A549 (cell line): ENCODE results near the gene HBA2. TPM values are rescaled to one million over a fixed set of nuclear protein-coding genes. Genes with fewer than 3 reads are reported as not detected.
"Not testable (repeated sequence)": the region's sequence is repeated elsewhere in the genome, so short reads cannot be mapped to it uniquely, and the experiment has no call there.

Experiments
- ATAC-seq, 2 experiments: fragments of 200-7000 bp in 1 of 2; fragments of >200 bp in 1 of 2; cut with Nextera tagmentation in 1 of 2; cut with Tn5 transposase in 1 of 2; 3 replicates each; pipeline versions ENCODE4 v1.8.0 to v1.9.1; 2018 to 2020; ENCODE audit warnings: mild to moderate bottlenecking in 1 of 2, moderate library complexity in 1 of 2
- CTCF ChIA-PET: fragments of 300-600 bp; sonication (Branson Sonifier 250); formaldehyde crosslinking; extraction: SDS; loops from one replicate; lab custom pipeline; 2021; ENCODE audit warnings: antibody characterized with exemption, inconsistent platforms; lab: Yijun Ruan, JAX
- POLR2A ChIA-PET: fragments of 350-600 bp; formaldehyde crosslinking; extraction: SDS; loops from one replicate; lab custom pipeline; 2021; ENCODE audit warnings: antibody characterized with exemption, inconsistent platforms; lab: Yijun Ruan, JAX
- DNase-seq, 2 experiments: peaks; one replicate each; pipeline versions ENCODE4 v3.0.0 to v3.0.0-alpha.2; 2011 to 2016; ENCODE audit warnings: low read depth in 1 of 2, low spot score in 1 of 2
- FAIRE-seq: peaks from 2 replicates; lab custom pipeline; 2011; peaks lifted over from hg19 to GRCh38; lab: Jason Lieb, UNC
- H3K27ac ChIP-seq, 2 experiments: fragments of >200 bp; sonication (Bioruptor Twin); formaldehyde crosslinking; 3 replicates each; pipeline ENCODE4 v1.5.1; 2016 to 2017
- H3K4me1 ChIP-seq: fragments of >200 bp; sonication (Bioruptor Twin); formaldehyde crosslinking; 3 replicates; pipeline ENCODE4 v1.6.1; 2016
- H3K4me2 ChIP-seq: fragments of >200 bp; sonication (Bioruptor Twin); formaldehyde crosslinking; 3 replicates; pipeline ENCODE4 v1.6.1; 2016
- H3K4me3 ChIP-seq: fragments of >200 bp; sonication (Bioruptor Twin); formaldehyde crosslinking; 3 replicates; pipeline ENCODE4 v1.5.1; 2016
- H3K9me3 ChIP-seq: fragments of >200 bp; sonication (Bioruptor Twin); formaldehyde crosslinking; 3 replicates; pipeline ENCODE4 v1.6.1; 2016
- CBX8 ChIP-seq: fragments of 200-600 bp; sonication (generic); IDR thresholded peaks from 2 replicates; pipeline ENCODE4 v1.6.1; 2016
- CEBPB ChIP-seq, 2 experiments: fragments of >200 bp in 1 of 2; sonication (Bioruptor Twin) in 1 of 2; formaldehyde crosslinking in 1 of 2; IDR thresholded peaks; 2 replicates each; pipeline ENCODE4 v1.6.1; 2012 to 2016
- HES2 ChIP-seq: fragments of >200 bp; sonication (Bioruptor Twin); formaldehyde crosslinking; IDR thresholded peaks from 2 replicates; pipeline ENCODE4 v1.6.1; 2016
- HOXB13 ChIP-seq: fragments of 250-450 bp; sonication (Bioruptor Pico); IDR thresholded peaks from 2 replicates; pipeline ENCODE4 v1.5.0; 2020; ENCODE audit warnings: low read depth, mild to moderate bottlenecking, moderate library complexity
- KDM1A ChIP-seq: fragments of 200-600 bp; sonication (generic); IDR thresholded peaks from 2 replicates; pipeline ENCODE4 v1.6.1; 2016; ENCODE audit warnings: low read depth, mild to moderate bottlenecking
- MYC ChIP-seq: IDR thresholded peaks from 2 replicates; pipeline ENCODE4 v1.6.1; 2012; ENCODE audit warnings: mild to moderate bottlenecking, inconsistent platforms, low read length, improper control_type of control experiment, borderline replicate concordance
- RFX5 ChIP-seq: fragments of 450-650 bp; IDR thresholded peaks from 2 replicates; pipeline ENCODE4 v1.7.1; 2014; ENCODE audit warnings: antibody characterized with exemption, mild to moderate bottlenecking, moderate library complexity
- SREBF2 ChIP-seq: fragments of 450-650 bp; IDR thresholded peaks from 2 replicates; pipeline ENCODE4 v1.6.1; 2014; ENCODE audit warnings: mild to moderate bottlenecking, moderate library complexity
- TFCP2L1 ChIP-seq: fragments of 250-450 bp; sonication (Bioruptor Pico); IDR thresholded peaks from 2 replicates; pipeline ENCODE4 v1.5.0; 2021; ENCODE audit warnings: mild to moderate bottlenecking
- TP53 ChIP-seq: fragments of 250-450 bp; sonication (Bioruptor Pico); IDR thresholded peaks from 2 replicates; pipeline ENCODE4 v1.5.0; 2021; ENCODE audit warnings: mild to moderate bottlenecking, moderate library complexity
- ZC3H11A ChIP-seq: fragments of 450-650 bp; IDR thresholded peaks from 2 replicates; pipeline ENCODE4 v1.6.1; 2014; ENCODE audit warnings: antibody characterized with exemption, mild to moderate bottlenecking
- ZNF302 ChIP-seq: fragments of 250-450 bp; sonication (Bioruptor Pico); IDR thresholded peaks from 2 replicates; pipeline ENCODE4 v1.9.0; 2021; ENCODE audit warnings: inconsistent platforms, mild to moderate bottlenecking, moderate library complexity
- ZSCAN20 ChIP-seq: fragments of 250-450 bp; sonication (Bioruptor Pico); IDR thresholded peaks from 2 replicates; pipeline ENCODE4 v1.8.0; 2022; ENCODE audit warnings: mild to moderate bottlenecking, moderate library complexity
- WGBS: methylation state at CpG from one replicate; pipeline ENCODE4 v1.1.6; 2017; ENCODE audit errors: missing lambda C conversion rate; 5-methylcytosine and 5-hydroxymethylcytosine counted together
- polyA minus RNA-seq: library from RNA; depleted of rRNA, polyadenylated mRNA; stranded (reverse); fragments of >200 nt; gene quantifications from 2 replicates; pipeline ENCODE4 v1.2.3, GENCODE V29; 2011; rRNA and poly(A)+ RNA removed
- polyA plus RNA-seq, 4 experiments: library from polyadenylated mRNA; depleted of rRNA in 3 of 4; stranded (reverse); fragments of >200 nt; fragmentation: RNase III in 1 of 4; extraction: RNeasy Plus Mini Kit Qiagen cat#74134 plus additional on column Dnase treatment in 1 of 4; gene quantifications; 2 replicates in 3 of 4; 3 replicates in 1 of 4; pipeline ENCODE4 v1.2.3, GENCODE V29; 2011 to 2017

The HBA2 gene
- polyA plus RNA-seq (2011; rRNA removed), result 0.20 and 0.26 TPM in 2 replicates
- 0.30 and 0.36 TPM in 2 replicates for polyA plus RNA-seq (2012; cell fraction: cytosol; rRNA removed)
- polyA plus RNA-seq (2012; cell fraction: nucleus; rRNA removed), result 0.30 TPM in 1 of 2 replicates, not detected in the other
- polyA plus RNA-seq (2017; fragmentation: RNase III; extraction: RNeasy Plus Mini Kit Qiagen cat#74134 plus additional on column Dnase treatment), result 0.23 to 0.68 TPM in 2 of 3 replicates, not detected in the other
- polyA minus RNA-seq, result not detected in 2 replicates

- H3K9me3 ChIP-seq, POLR2A ChIA-PET, H3K4me2 ChIP-seq, DNase-seq, FAIRE-seq, H3K4me3 ChIP-seq, H3K27ac ChIP-seq, H3K4me1 ChIP-seq: not testable (repeated sequence)
- WGBS, result no CpG with 5 or more reads among the region's 74 CpGs
- CTCF ChIA-PET, result interaction anchor here (0.6 to 7.7 kb wide), 2 partner anchors 9 to 23 kb away, joined by 3 to 88 read pairs; partner anchors contain the start of gene HBQ1
- peak; percentile 2 to 6; a peak in 2 of 6 replicates for ATAC-seq
These were observed at the start of gene HBA2 for GRCh38 chr16:172374-172941. Gene HBA2, plus strand, starts transcription at chr16:172876. Its CDS starts 37 bp downstream, at chr16:172913.

GRCh38 chr16:123558-124350 is 48.9 kb upstream of the HBA2 start:
- H3K4me1 ChIP-seq, DNase-seq, H3K27ac ChIP-seq, H3K4me3 ChIP-seq, H3K4me2 ChIP-seq, ATAC-seq, FAIRE-seq, H3K9me3 ChIP-seq, POLR2A ChIA-PET: not testable (repeated sequence)
- CTCF ChIA-PET, result interaction anchor here (0.6 to 4.9 kb wide), 5 partner anchors 17 to 238 kb away, joined by 3 to 25 read pairs (median 6); partner anchors contain the start of gene HBQ1
- 84% methylated on average over 16 of the region's 19 CpGs for WGBS

GRCh38 chr16:125011-125410 is 47.7 kb upstream of the HBA2 start:
- POLR2A ChIA-PET, result no interaction called here
- no peak overlapping the region for H3K4me3 ChIP-seq
- H3K9me3 ChIP-seq, result no peaks in the 10 kb centered on the region
- TF ChIP-seq HOXB13 (no peak), TFCP2L1 (CRISPR knock-in tag) (no peak), SREBF2 (no peak), CBX8 (no peak), ZNF302 (CRISPR knock-in tag) (no peak)
- no peak for ATAC-seq
- CTCF ChIA-PET, result interaction anchor here (0.6 to 4.9 kb wide), 10 partner anchors 12 to 237 kb away, joined by 3 to 25 read pairs (median 4); partner anchors contain the start of gene HBQ1
- 96% methylated on average over 3 of the region's 3 CpGs for WGBS
- H3K4me2 ChIP-seq, result no peak overlapping the region
- DNase-seq, result no peak
- no peak overlapping the region for H3K27ac ChIP-seq
- no peaks in the 10 kb centered on the region for H3K4me1 ChIP-seq
- FAIRE-seq, result no peak

GRCh38 chr16:129075-129474 is 43.6 kb upstream of the HBA2 start:
- ChIA-PET CTCF (interaction anchor here (0.6 to 4.9 kb wide), 8 partner anchors 12 to 233 kb away, joined by 3 to 23 read pairs (median 7); no protein-coding TSS in a partner anchor), POLR2A (no interaction called here)
- no peak for TF ChIP-seq RFX5
- TF ChIP-seq TP53 (CRISPR knock-in tag), result no peak
- TF ChIP-seq ZSCAN20 (CRISPR knock-in tag), result no peak
- TF ChIP-seq MYC, result no peak
- TF ChIP-seq CBX8, result no peak
- Histone ChIP-seq H3K27ac (no peak overlapping the region), H3K4me3 (no peak overlapping the region), H3K4me2 (no peak overlapping the region), H3K4me1 (no peaks in the 10 kb centered on the region), H3K9me3 (no peaks in the 10 kb centered on the region)
- 94% methylated on average over 2 of the region's 2 CpGs for WGBS
- FAIRE-seq (no peak), ATAC-seq (no peak), DNase-seq (no peak)

GRCh38 chr16:130533-131173 is 42.0 kb upstream of the HBA2 start:
- H3K4me1 ChIP-seq, result no peaks in the 10 kb centered on the region
- WGBS, result 94% methylated on average over 15 of the region's 15 CpGs
- no peak for ATAC-seq
- no peak for FAIRE-seq
- no peak for DNase-seq
- H3K4me3 ChIP-seq, result no peak overlapping the region
- TF ChIP-seq CEBPB (IDR thresholded peaks at IDR 0.05) (no peak), HES2 (no peak), KDM1A (no peak), ZC3H11A (no peak)
- ChIA-PET CTCF (interaction anchor here (1.3 to 4.9 kb wide), 7 partner anchors 13 to 232 kb away, joined by 3 to 23 read pairs (median 16); partner anchors contain the start of gene HBQ1), POLR2A (no interaction called here)
- no peak overlapping the region for H3K27ac ChIP-seq
- no peak overlapping the region for H3K4me2 ChIP-seq
- H3K9me3 ChIP-seq, result no peaks in the 10 kb centered on the region
